ENCODE results near the gene CASP2. TPM values are rescaled to one million over a fixed set of nuclear protein-coding genes. Genes with fewer than 3 reads are reported as not detected.
"Not testable (repeated sequence)": the region's sequence is repeated elsewhere in the genome, so short reads cannot be mapped to it uniquely, and the experiment has no call there.

The CASP2 gene
- total RNA-seq, 6 donors from 2014 or later: 9.1 to 34.8 (median 24.3) TPM

DNA sequence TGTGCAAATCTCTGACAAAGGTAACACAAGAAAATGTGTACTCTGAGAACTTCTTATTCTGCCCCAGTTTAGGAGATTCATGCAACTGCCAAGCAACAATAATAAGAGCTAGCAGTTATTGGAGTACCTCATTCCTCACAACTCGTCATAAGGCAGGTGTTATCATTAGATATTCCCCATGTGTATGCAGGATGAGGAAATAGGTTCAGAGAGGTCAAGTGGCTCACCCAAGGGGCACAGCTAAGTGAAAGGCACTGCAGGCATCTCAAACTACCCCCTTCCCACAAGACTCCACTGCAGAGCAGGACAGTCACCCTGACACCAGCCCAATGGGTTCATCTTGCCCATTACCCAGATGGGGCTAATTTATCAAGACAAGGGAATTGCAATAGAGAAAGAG is 26.2 kb upstream of the CASP2 start:
- ATAC-seq (ENCODE audit: low FRiP score in 2 of 2): no peak
- no peak overlapping the region for H3K4me3 ChIP-seq
- peaks cover 17 to 30% (median 18%) of the 10 kb centered on the region in 4 donors for H3K4me1 ChIP-seq
- no peaks in the 10 kb centered on the region for H3K27me3 ChIP-seq
- no peak overlapping the region for H3K27ac ChIP-seq
- DNase-seq: no peak
- peaks cover 0 to 3% (median under 1%) of the 10 kb centered on the region in 4 donors for H3K36me3 ChIP-seq
- H3K9me3 ChIP-seq: no peaks in the 10 kb centered on the region
- WGBS, 2 donors: 50 to 79% methylated on average over 1 of the region's 1 CpG
- no peak for TF ChIP-seq POLR2A (IDR thresholded peaks at IDR 0.05)
- TF ChIP-seq POLR2AphosphoS5 (IDR thresholded peaks at IDR 0.05): no peak
- TF ChIP-seq EP300 (IDR thresholded peaks at IDR 0.05): no peak
- TF ChIP-seq, protein P1, sequence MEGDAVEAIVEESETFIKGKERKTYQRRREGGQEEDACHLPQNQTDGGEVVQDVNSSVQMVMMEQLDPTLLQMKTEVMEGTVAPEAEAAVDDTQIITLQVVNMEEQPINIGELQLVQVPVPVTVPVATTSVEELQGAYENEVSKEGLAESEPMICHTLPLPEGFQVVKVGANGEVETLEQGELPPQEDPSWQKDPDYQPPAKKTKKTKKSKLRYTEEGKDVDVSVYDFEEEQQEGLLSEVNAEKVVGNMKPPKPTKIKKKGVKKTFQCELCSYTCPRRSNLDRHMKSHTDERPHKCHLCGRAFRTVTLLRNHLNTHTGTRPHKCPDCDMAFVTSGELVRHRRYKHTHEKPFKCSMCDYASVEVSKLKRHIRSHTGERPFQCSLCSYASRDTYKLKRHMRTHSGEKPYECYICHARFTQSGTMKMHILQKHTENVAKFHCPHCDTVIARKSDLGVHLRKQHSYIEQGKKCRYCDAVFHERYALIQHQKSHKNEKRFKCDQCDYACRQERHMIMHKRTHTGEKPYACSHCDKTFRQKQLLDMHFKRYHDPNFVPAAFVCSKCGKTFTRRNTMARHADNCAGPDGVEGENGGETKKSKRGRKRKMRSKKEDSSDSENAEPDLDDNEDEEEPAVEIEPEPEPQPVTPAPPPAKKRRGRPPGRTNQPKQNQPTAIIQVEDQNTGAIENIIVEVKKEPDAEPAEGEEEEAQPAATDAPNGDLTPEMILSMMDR (IDR thresholded peaks at IDR 0.05): no peak

DNA sequence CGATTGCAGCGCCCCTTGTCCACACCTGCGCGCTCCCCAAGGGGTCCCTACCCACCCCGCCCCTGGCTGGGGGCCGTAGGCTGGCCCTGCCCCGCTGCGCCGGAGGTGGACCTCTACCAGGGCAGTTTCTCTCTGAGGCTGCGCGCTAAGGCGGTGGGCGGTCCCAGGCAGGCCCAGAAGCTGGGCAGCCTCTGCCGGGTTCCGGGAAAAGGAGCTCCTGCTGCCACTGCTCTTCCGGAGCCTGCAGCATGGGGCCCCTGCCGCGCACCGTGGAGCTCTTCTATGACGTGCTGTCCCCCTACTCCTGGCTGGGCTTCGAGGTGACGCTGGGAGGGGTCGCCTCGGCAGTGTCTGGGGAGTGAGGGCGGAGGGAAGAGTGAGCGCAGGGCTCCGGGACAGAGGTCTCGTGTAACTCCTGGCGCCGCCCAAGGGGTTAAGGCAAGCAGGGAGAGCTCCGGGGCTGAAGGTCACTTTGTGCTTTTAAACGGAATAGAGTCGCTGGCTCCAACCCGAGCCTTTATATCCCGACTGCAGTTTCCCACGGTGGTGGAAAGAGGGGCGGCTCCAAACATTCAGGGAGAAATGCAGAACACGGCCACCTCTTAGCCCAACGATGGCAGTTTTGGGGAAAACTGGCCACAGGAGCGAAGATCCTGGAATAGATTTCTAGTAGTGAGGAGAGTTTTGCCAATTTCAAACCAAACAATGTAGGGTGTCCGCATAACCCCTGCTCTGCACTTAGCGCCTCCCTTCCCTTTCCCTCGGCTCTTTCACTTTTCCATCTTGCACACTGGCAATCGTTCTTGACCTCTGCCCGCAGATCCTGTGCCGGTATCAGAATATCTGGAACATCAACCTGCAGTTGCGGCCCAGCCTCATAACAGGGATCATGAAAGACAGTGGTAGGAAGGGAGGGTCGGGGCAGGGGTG is 24.6 kb upstream of the CASP2 start, which contains the start of gene GSTK1:
GSTK1 (plus strand) TSS at position 176 of the 930 bp plus-strand sequence; CDS start at position 249, 73 bp downstream.
- peak in 3 of 4 donors; percentile 62 to 90 (median 87) for TF ChIP-seq POLR2A (IDR thresholded peaks at IDR 0.05)
- TF ChIP-seq EP300 (IDR thresholded peaks at IDR 0.05): no peak
- TF ChIP-seq POLR2AphosphoS5 (IDR thresholded peaks at IDR 0.05): peak; percentile 64 to 74
- Histone ChIP-seq H3K4me3 (peak within 1 kb of the TSS; percentile 51 to 93 (median 79)), H3K4me1 (peaks cover 17 to 28% (median 18%) of the 10 kb centered on the region in 4 donors), H3K36me3 (peaks cover 13 to 19% (median 14%) of the 10 kb centered on the region in 4 donors), H3K27ac (peak within 1 kb of the TSS; percentile 80 to 92 (median 88)), H3K9me3 (no peaks in the 10 kb centered on the region), H3K27me3 (no peaks in the 10 kb centered on the region)
- ATAC-seq (ENCODE audit: low FRiP score in 2 of 2) (peak; percentile 96 to 98), DNase-seq (peak; percentile 93)
- 1 to 2% methylated on average over 29 to 40 of the region's 48 CpGs for WGBS, 2 donors

DNA sequence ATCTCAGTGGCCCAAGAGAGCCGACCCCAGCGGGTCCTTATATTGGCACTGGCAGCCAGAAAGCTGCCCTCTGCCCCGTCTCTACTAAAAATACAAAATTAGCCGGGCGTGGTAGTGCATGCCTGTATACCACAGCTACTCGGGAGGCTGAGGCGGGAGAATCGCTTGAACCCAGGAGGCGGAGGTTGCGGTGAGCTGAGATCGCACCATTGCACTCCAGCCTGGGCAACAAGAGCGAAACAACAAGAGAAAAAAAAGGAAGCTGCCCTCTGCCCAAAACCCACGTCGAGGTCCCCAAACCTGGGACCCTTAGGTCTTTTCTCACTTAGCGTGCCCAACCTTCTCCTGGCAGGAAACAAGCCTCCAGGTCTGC is 24.0 kb upstream of the CASP2 start:
- Histone ChIP-seq H3K4me1 (peaks cover 15 to 22% (median 17%) of the 10 kb centered on the region in 4 donors), H3K27ac (peak overlapping the region; percentile 80 to 92 (median 88)), H3K4me3 (peak overlapping the region; percentile 51 to 93 (median 79)), H3K36me3 (peaks cover 14 to 26% (median 20%) of the 10 kb centered on the region in 4 donors)
- H3K9me3 ChIP-seq; H3K27me3 ChIP-seq; DNase-seq; ATAC-seq (ENCODE audit: low FRiP score in 2 of 2): not testable (repeated sequence)
- WGBS, 2 donors: 61 to 62% methylated on average over 15 of the region's 15 CpGs

- H3K4me3 ChIP-seq: peak overlapping the region in 1 of 4 donors; percentile 81
- TF ChIP-seq POLR2AphosphoS5 (IDR thresholded peaks at IDR 0.05): no peak
- TF ChIP-seq, protein P1 (IDR thresholded peaks at IDR 0.05): no peak
- no peak for TF ChIP-seq EP300 (IDR thresholded peaks at IDR 0.05)
- no peak for TF ChIP-seq POLR2A (IDR thresholded peaks at IDR 0.05)
- ATAC-seq (ENCODE audit: low FRiP score in 2 of 2) (no peak), DNase-seq (no peak)
- WGBS, 2 donors: 71 to 79% methylated on average over 14 to 15 of the region's 15 CpGs
- no peaks in the 10 kb centered on the region for H3K9me3 ChIP-seq
- peaks cover 15 to 22% (median 17%) of the 10 kb centered on the region in 4 donors for H3K4me1 ChIP-seq
- H3K36me3 ChIP-seq: peaks cover 14 to 35% (median 26%) of the 10 kb centered on the region in 4 donors
- H3K27me3 ChIP-seq: no peaks in the 10 kb centered on the region
- H3K27ac ChIP-seq: peak overlapping the region in 2 of 4 donors; percentile 32 to 92
These were observed 23.0 kb upstream of the CASP2 start for GRCh38 chr7:143265017-143265693.

GRCh38 chr7:143269251-143269650 is 18.9 kb upstream of the CASP2 start:
- TF ChIP-seq, protein P1 (IDR thresholded peaks at IDR 0.05): no peak
- TF ChIP-seq POLR2AphosphoS5 (IDR thresholded peaks at IDR 0.05) (no peak), POLR2A (IDR thresholded peaks at IDR 0.05) (no peak), EP300 (IDR thresholded peaks at IDR 0.05) (no peak)
- Histone ChIP-seq H3K36me3 (peaks cover 14 to 43% (median 26%) of the 10 kb centered on the region in 4 donors), H3K4me1 (peaks cover 8 to 12% (median 10%) of the 10 kb centered on the region in 4 donors), H3K4me3 (no peak overlapping the region), H3K9me3 (no peaks in the 10 kb centered on the region), H3K27ac (no peak overlapping the region), H3K27me3 (no peaks in the 10 kb centered on the region)
- DNase-seq (no peak), ATAC-seq (ENCODE audit: low FRiP score in 2 of 2) (no peak)
- 86 to 87% methylated on average over 5 of the region's 5 CpGs for WGBS, 2 donors
